ENCODE data around the gene STX5.

DNA sequence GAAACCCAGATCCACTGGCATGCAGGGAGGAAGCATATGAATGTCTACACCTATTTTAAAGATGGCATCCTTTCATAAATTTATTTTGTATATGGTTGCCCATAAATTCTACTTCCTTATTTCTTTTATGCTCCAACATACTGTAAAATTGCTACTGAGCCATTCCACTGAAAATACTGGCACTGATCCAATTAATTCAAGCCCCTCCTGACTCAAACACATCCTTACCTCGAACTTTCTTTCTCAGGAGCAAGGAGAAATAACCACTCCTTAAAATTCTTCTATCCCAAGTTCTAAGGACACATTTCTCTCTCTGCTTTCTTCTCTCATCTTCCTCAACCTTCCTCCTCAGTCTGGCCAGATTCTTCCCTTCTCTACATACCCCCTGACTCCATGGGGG, 21.1 kb downstream of the STX5 start:
- TF ChIP-seq, protein P1, sequence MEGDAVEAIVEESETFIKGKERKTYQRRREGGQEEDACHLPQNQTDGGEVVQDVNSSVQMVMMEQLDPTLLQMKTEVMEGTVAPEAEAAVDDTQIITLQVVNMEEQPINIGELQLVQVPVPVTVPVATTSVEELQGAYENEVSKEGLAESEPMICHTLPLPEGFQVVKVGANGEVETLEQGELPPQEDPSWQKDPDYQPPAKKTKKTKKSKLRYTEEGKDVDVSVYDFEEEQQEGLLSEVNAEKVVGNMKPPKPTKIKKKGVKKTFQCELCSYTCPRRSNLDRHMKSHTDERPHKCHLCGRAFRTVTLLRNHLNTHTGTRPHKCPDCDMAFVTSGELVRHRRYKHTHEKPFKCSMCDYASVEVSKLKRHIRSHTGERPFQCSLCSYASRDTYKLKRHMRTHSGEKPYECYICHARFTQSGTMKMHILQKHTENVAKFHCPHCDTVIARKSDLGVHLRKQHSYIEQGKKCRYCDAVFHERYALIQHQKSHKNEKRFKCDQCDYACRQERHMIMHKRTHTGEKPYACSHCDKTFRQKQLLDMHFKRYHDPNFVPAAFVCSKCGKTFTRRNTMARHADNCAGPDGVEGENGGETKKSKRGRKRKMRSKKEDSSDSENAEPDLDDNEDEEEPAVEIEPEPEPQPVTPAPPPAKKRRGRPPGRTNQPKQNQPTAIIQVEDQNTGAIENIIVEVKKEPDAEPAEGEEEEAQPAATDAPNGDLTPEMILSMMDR (IDR thresholded peaks at IDR 0.05; ENCODE audit: low read length), result no peak
- TF ChIP-seq EZH2 (optimal IDR thresholded peaks at IDR 0.05; ENCODE audit: low read depth, low read length) (no peak), EZH2phosphoT487 (IDR thresholded peaks at IDR 0.05; ENCODE audit: low read length) (no peak)

All from MM.1S (cell line).